ENCODE data around the gene ACADS.

Gene ACADS

GRCh38 chr12:120739031-120739762, 13.6 kb downstream of the ACADS start:
- Mint-ChIP-seq H3K27ac (no peak overlapping the region), H3K4me3 (no peak overlapping the region), H3K27me3 (ENCODE audit: low read depth, poor library complexity) (no peaks in the 10 kb centered on the region), H3K4me1 (no peaks in the 10 kb centered on the region), H3K36me3 (ENCODE audit: low read depth) (peaks cover 3% of the 10 kb centered on the region), H3K9me3 (peaks cover 2% of the 10 kb centered on the region)
- no peak for DNase-seq
- TF ChIP-seq CTCF (IDR thresholded peaks at IDR 0.05): no peak

DNA sequence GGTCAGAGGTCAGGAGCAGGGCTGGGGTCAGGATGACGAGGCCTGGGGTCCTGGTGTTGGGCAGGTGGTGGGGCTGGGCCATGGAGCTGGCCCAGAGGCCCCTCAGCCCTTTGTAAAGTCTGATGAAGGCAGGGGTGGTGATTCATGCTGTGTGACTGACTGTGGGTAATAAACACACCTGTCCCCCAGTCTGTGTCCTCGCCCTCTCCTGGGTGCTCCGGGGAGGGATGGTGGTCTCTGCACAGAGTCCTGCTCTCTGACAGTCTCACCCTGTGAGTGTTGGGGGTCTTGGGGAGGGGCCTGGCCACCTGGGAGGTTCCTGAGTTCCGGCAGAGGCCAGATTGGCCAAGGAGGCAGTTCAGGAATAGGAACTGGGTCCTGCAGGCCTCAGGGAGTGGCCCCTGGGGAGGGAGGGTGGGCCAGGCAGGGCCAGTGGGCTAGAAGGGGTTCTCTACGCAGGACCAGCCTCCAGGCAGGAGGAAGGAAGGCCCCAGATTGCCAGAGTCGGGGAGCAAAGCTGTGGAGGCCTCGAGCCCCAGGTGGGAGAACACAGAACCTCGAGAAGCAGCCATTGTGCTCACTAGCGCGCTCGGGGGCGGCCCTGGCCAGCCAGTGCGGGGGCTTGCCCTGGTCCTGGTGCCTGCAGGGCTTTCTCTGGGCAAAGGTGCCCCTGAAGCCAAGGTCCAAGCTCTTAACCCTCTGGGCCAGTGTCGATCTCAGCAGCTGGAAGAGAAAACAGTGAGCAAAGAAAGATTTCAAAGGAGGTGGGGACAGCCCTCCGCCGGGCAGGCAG, 14.4 kb downstream of the ACADS start:
- H3K27ac Mint-ChIP-seq: no peak overlapping the region
- H3K4me1 Mint-ChIP-seq: peaks cover 5% of the 10 kb centered on the region
- no peak for TF ChIP-seq CTCF (IDR thresholded peaks at IDR 0.05)
- H3K4me3 Mint-ChIP-seq: no peak overlapping the region
- DNase-seq: no peak
- H3K27me3 Mint-ChIP-seq (ENCODE audit: low read depth, poor library complexity): no peaks in the 10 kb centered on the region
- H3K36me3 Mint-ChIP-seq (ENCODE audit: low read depth): no peaks in the 10 kb centered on the region
- H3K9me3 Mint-ChIP-seq: no peaks in the 10 kb centered on the region

DNA sequence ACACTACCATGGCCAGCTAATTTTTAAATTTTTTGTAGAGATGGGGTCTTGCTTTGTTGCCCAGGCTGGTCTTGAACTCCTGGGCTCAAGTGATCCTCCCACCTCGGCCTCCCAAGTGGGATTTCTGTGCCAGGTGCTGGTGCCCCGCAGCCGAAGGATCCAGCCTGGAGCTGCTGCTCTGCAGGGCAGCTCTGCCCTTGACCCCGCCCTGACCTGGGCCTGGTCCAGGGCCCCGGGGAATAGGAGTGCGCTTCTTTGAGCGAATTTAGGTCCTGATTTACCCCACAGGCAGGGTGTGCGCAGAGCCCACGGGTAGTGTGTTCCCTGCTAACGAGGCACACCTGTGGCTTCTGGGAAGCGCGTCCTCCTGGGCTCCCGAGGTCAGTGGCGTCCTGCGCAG, 15.2 kb downstream of the ACADS start:
- H3K36me3 Mint-ChIP-seq (ENCODE audit: low read depth): no peaks in the 10 kb centered on the region
- no peaks in the 10 kb centered on the region for H3K27me3 Mint-ChIP-seq (ENCODE audit: low read depth, poor library complexity)

GRCh38 chr12:120741476-120742421, 16.1 kb downstream of the ACADS start:
- no peak for DNase-seq
- no peak overlapping the region for H3K27ac Mint-ChIP-seq
- peaks cover 17% of the 10 kb centered on the region for H3K4me1 Mint-ChIP-seq
- H3K9me3 Mint-ChIP-seq: no peaks in the 10 kb centered on the region
- no peak overlapping the region for H3K4me3 Mint-ChIP-seq
- peaks cover 3% of the 10 kb centered on the region for H3K27me3 Mint-ChIP-seq (ENCODE audit: low read depth, poor library complexity)
- TF ChIP-seq CTCF (IDR thresholded peaks at IDR 0.05): no peak
- no peaks in the 10 kb centered on the region for H3K36me3 Mint-ChIP-seq (ENCODE audit: low read depth)

More for the DNA sequence above, 15.2 kb downstream of the ACADS start:
- peaks cover 13% of the 10 kb centered on the region for H3K4me1 Mint-ChIP-seq
- TF ChIP-seq CTCF (IDR thresholded peaks at IDR 0.05): no peak
- H3K9me3 Mint-ChIP-seq: no peaks in the 10 kb centered on the region
- no peak for DNase-seq
- no peak overlapping the region for H3K4me3 Mint-ChIP-seq
- no peak overlapping the region for H3K27ac Mint-ChIP-seq

- Mint-ChIP-seq H3K4me1 (peaks cover 30% of the 10 kb centered on the region), H3K9me3 (no peaks in the 10 kb centered on the region), H3K27ac (peak overlapping the region; percentile 48), H3K36me3 (ENCODE audit: low read depth) (no peaks in the 10 kb centered on the region), H3K27me3 (ENCODE audit: low read depth, poor library complexity) (peaks cover 6% of the 10 kb centered on the region), H3K4me3 (no peak overlapping the region)
- no peak for DNase-seq
- TF ChIP-seq CTCF (IDR thresholded peaks at IDR 0.05): no peak
These were observed 19.4 kb downstream of the ACADS start for GRCh38 chr12:120744922-120745493.
